Measurements from ENCODE around the gene IP6K3.

IP6K3 gene

GRCh38 chr6:33700391-33701050, 46.2 kb downstream of the IP6K3 start:
- DNase-seq: peak; percentile 35

GRCh38 chr6:33699739-33700138, 47.0 kb downstream of the IP6K3 start:
- no peak for DNase-seq

- DNase-seq: no peak
These were observed 47.6 kb downstream of the IP6K3 start for GRCh38 chr6:33699131-33699530.

GRCh38 chr6:33698494-33698893, 48.2 kb downstream of the IP6K3 start:
- no peak for DNase-seq

GRCh38 chr6:33697845-33698244, 48.9 kb downstream of the IP6K3 start:
- DNase-seq: no peak

GRCh38 chr6:33696548-33697518, 49.9 kb downstream of the IP6K3 start:
- peak; percentile 90 for DNase-seq

GRCh38 chr6:33696076-33696475, 50.6 kb downstream of the IP6K3 start:
- no peak for DNase-seq

- peak; percentile 85 for DNase-seq
These were observed 51.2 kb downstream of the IP6K3 start for GRCh38 chr6:33695451-33695887.

- DNase-seq: no peak
These were observed 51.7 kb downstream of the IP6K3 start for GRCh38 chr6:33694977-33695376.

- no peak for DNase-seq
These were observed 52.2 kb downstream of the IP6K3 start for GRCh38 chr6:33694401-33694931.

- no peak for DNase-seq
These were observed 53.3 kb downstream of the IP6K3 start for GRCh38 chr6:33693186-33694105.

- DNase-seq: no peak
These were observed 53.9 kb downstream of the IP6K3 start for GRCh38 chr6:33692760-33693158.

GRCh38 chr6:33692078-33692759, 54.5 kb downstream of the IP6K3 start:
- no peak for DNase-seq

GRCh38 chr6:33691456-33692077, 55.1 kb downstream of the IP6K3 start:
- no peak for DNase-seq

- DNase-seq: no peak
These were observed 55.9 kb downstream of the IP6K3 start for GRCh38 chr6:33690766-33691165.

GRCh38 chr6:33689879-33690278, 56.8 kb downstream of the IP6K3 start:
- DNase-seq: no peak

- no peak for DNase-seq
These were observed 57.6 kb downstream of the IP6K3 start for GRCh38 chr6:33689148-33689494.

- no peak for DNase-seq
These were observed 58.1 kb downstream of the IP6K3 start for GRCh38 chr6:33688451-33689147.

- DNase-seq: no peak
These were observed 58.7 kb downstream of the IP6K3 start for GRCh38 chr6:33688006-33688405.

- DNase-seq: no peak
These were observed 59.4 kb downstream of the IP6K3 start for GRCh38 chr6:33686981-33687975.
